GM06990 (cell line): ENCODE measurements around the gene ATP1B4.

Experiments used
- DNase-seq: peaks from one replicate; pipeline ENCODE4 v3.0.0-alpha.2; 2011; ENCODE audit not compliant: insufficient read length; ENCODE audit errors: extremely low read depth
- H3K27me3 ChIP-seq: replicated peaks from 2 replicates; pipeline ENCODE4 v1.6.0; 2011; ENCODE audit warnings: low read length; ENCODE audit not compliant: control insufficient read depth, insufficient read depth
- H3K36me3 ChIP-seq: 2 replicates; pipeline ENCODE4 v1.5.1; 2011; ENCODE audit warnings: low read length; ENCODE audit not compliant: control insufficient read depth, insufficient read depth
- H3K4me3 ChIP-seq: replicated peaks from 2 replicates; pipeline ENCODE4 v1.5.1; 2011; ENCODE audit warnings: low read depth, mild to moderate bottlenecking, control low read depth, low read length
- CTCF ChIP-seq: IDR thresholded peaks from 2 replicates; pipeline ENCODE4 v1.5.1; 2011; ENCODE audit warnings: low read length, control low read depth, mild to moderate bottlenecking, inconsistent platforms; ENCODE audit not compliant: insufficient read depth, poor library complexity, severe bottlenecking

The ATP1B4 gene

GRCh38 chrX:120402369-120402768 is 40.5 kb downstream of the ATP1B4 start:
- Histone ChIP-seq H3K36me3 (no peaks in the 10 kb centered on the region), H3K27me3 (no peaks in the 10 kb centered on the region), H3K4me3 (no peak overlapping the region)
- TF ChIP-seq CTCF: no peak
- DNase-seq: no peak

GRCh38 chrX:120406638-120407037 is 44.7 kb downstream of the ATP1B4 start:
- no peak for DNase-seq
- no peaks in the 10 kb centered on the region for H3K27me3 ChIP-seq
- H3K36me3 ChIP-seq: no peaks in the 10 kb centered on the region
- H3K4me3 ChIP-seq: no peak overlapping the region
- TF ChIP-seq CTCF: no peak

- no peak for TF ChIP-seq CTCF
- Histone ChIP-seq H3K36me3 (no peaks in the 10 kb centered on the region), H3K27me3 (no peaks in the 10 kb centered on the region), H3K4me3 (no peak overlapping the region)
- DNase-seq: no peak
Observed at GRCh38 chrX:120408168-120408567, 46.3 kb downstream of the ATP1B4 start.

- peak; percentile 6 for DNase-seq
- no peak for TF ChIP-seq CTCF
- no peak overlapping the region for H3K4me3 ChIP-seq
Observed at GRCh38 chrX:120419463-120419862, 57.6 kb downstream of the ATP1B4 start.

GRCh38 chrX:120426599-120426998 is 64.7 kb downstream of the ATP1B4 start:
- Histone ChIP-seq H3K36me3 (no peaks in the 10 kb centered on the region), H3K4me3 (no peak overlapping the region), H3K27me3 (no peaks in the 10 kb centered on the region)
- no peak for DNase-seq
- no peak for TF ChIP-seq CTCF

More at GRCh38 chrX:120419463-120419862, 57.6 kb downstream of the ATP1B4 start:
- no peaks in the 10 kb centered on the region for H3K36me3 ChIP-seq
- no peaks in the 10 kb centered on the region for H3K27me3 ChIP-seq

- H3K36me3 ChIP-seq: no peaks in the 10 kb centered on the region
- DNase-seq: no peak
- H3K27me3 ChIP-seq: no peaks in the 10 kb centered on the region
- TF ChIP-seq CTCF: no peak
- no peak overlapping the region for H3K4me3 ChIP-seq
Observed at GRCh38 chrX:120428309-120428708, 66.4 kb downstream of the ATP1B4 start.
